ENCODE results near the gene GPR61.

The GPR61 gene

DNA sequence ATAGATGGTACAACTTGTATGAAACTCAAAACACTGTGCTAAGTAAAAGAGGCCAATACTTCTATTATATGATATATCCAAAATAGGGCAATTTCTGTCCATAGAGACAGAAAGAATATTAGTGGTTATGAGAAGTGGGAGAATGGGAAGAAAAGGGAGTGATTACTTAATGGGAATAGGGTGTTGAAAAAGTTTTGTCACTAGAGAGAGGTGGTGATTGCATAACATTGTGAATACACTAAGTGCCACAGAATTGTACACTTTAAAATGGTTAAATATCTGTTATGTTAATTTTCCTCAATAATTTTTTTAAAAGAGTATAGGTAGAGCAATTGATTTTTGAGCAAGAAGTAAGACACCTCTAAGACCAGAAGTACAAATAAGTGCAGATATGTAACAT lies 50.0 kb downstream of the GPR61 start:
- Mint-ChIP-seq H3K9me3 (no peaks in the 10 kb centered on the region), H3K27ac (no peak overlapping the region), H3K27me3 (ENCODE audit: low read depth) (no peaks in the 10 kb centered on the region), H3K36me3 (ENCODE audit: low read depth) (peaks cover 49% of the 10 kb centered on the region), H3K4me1 (ENCODE audit: low read depth) (no peaks in the 10 kb centered on the region), H3K4me3 (no peak overlapping the region)
- no peak for DNase-seq (ENCODE audit: low spot score)

DNA sequence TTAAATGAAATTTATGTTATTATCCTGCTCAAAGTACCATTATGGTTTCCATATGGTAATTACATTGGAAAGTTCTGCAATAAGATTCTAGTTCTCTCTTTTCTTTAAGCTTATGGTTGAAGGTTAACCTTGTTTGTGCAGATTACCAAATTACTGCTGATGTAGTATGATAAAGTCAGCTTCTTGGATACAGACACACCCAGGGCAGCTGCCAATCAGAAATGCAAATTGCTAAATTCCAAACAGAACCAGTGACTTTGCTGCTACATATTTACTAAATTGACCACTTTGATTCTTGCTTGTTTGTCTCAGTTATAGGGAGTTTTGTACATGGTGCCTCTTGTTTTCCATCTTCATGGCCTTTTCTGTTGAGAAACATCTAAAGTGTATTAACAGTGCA lies 53.2 kb downstream of the GPR61 start:
- no peak overlapping the region for H3K27ac Mint-ChIP-seq
- peaks cover 36% of the 10 kb centered on the region for H3K36me3 Mint-ChIP-seq (ENCODE audit: low read depth)
- no peaks in the 10 kb centered on the region for H3K27me3 Mint-ChIP-seq (ENCODE audit: low read depth)

DNA sequence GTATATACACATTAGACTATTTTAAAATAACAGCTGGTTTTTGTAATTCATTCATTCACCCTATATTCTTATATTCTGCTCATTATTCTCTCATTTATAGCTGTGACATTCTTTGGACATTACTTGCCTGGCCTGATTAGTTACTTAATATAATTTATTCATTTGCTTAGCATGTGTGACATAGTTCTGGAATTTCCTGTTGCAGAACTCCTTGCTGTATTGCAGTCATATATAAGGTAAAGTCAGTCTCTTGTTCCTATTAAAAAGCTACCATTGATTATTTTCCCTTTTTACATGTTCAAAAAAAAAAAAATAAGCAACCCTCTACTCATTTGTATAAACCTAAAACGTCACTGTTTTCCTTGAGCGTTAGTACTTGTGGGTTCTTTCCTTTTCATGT lies 55.9 kb downstream of the GPR61 start:
- Mint-ChIP-seq H3K4me1 (ENCODE audit: low read depth) (peaks cover 2% of the 10 kb centered on the region), H3K27ac (no peak overlapping the region), H3K4me3 (no peak overlapping the region), H3K36me3 (ENCODE audit: low read depth) (peaks cover 33% of the 10 kb centered on the region), H3K9me3 (no peaks in the 10 kb centered on the region), H3K27me3 (ENCODE audit: low read depth) (no peaks in the 10 kb centered on the region)
- DNase-seq (ENCODE audit: low spot score), result no peak

More for the DNA sequence above, 53.2 kb downstream of the GPR61 start:
- H3K9me3 Mint-ChIP-seq, result no peaks in the 10 kb centered on the region
- no peak for DNase-seq (ENCODE audit: low spot score)
- no peaks in the 10 kb centered on the region for H3K4me1 Mint-ChIP-seq (ENCODE audit: low read depth)
- H3K4me3 Mint-ChIP-seq, result no peak overlapping the region
